DOHH2 (cell line): ENCODE results near the gene ODAD4.

Source experiments
- EZH2phosphoT487 ChIP-seq: fragments of 200-600 bp; sonication (generic); IDR thresholded peaks from 2 replicates; pipeline ENCODE4 v1.6.1; 2017; ENCODE audit warnings: borderline replicate concordance, mild to moderate bottlenecking, antibody characterized with exemption, low read length, moderate library complexity, mixed read lengths
- TF ChIP-seq, protein P1 (sequence below): fragments of 200-600 bp; sonication (generic); IDR thresholded peaks from one replicate; pipeline ENCODE4 v1.5.1; 2014; ENCODE audit warnings: antibody characterized with exemption, mild to moderate bottlenecking, low read depth, low read length; ENCODE audit not compliant: poor library complexity, severe bottlenecking

DNA sequence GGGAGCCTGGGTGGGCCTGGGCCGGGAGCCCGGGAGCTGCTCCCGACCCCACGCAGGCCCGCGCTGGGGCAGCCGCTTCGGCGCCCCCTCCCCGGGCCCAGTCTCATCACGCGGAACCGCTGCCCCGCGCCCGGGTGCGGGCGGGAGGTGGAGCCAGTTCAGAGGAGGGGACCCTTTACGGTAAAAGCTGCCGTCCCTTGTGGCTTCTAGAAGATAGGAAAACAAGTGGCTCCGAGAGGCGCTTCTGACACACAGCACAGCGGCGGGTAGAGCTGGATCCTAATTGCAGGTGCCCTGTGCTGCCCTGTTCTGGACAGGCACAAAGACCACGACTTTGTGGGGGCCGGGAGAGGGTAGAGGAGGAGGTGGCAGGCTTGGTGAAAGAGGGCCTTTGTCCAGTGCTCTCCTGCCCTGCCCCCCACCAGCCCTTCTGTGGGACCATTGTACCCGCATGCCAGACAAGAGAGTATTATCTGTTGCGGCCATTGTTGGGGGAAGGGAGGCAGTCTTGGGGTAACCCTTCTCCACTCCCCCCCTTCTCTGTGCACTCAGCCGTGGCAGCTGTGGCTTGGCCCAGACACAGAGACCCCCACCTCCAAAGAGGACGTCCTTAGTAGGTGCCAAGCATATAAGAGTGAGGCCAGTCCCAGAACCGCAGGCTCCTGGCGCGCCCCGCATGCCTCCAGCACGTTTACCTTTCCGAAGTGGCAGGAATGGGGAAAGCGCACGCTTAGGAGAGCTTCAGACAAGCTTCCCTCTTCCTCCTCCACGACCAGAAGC is 36.9 kb downstream of the ODAD4 start:
- TF ChIP-seq, protein P1, sequence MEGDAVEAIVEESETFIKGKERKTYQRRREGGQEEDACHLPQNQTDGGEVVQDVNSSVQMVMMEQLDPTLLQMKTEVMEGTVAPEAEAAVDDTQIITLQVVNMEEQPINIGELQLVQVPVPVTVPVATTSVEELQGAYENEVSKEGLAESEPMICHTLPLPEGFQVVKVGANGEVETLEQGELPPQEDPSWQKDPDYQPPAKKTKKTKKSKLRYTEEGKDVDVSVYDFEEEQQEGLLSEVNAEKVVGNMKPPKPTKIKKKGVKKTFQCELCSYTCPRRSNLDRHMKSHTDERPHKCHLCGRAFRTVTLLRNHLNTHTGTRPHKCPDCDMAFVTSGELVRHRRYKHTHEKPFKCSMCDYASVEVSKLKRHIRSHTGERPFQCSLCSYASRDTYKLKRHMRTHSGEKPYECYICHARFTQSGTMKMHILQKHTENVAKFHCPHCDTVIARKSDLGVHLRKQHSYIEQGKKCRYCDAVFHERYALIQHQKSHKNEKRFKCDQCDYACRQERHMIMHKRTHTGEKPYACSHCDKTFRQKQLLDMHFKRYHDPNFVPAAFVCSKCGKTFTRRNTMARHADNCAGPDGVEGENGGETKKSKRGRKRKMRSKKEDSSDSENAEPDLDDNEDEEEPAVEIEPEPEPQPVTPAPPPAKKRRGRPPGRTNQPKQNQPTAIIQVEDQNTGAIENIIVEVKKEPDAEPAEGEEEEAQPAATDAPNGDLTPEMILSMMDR = no peak
- no peak for TF ChIP-seq EZH2phosphoT487
